ENCODE data around the gene KCTD21.

- no peak for TF ChIP-seq POLR2AphosphoS5 (IDR thresholded peaks at IDR 0.05; ENCODE audit: borderline replicate concordance, low read depth, low read length)
- TF ChIP-seq EZH2 (IDR thresholded peaks at IDR 0.05) = no peak
These were observed 36.6 kb downstream of the KCTD21 start for GRCh38 chr11:78151804-78152203.
